Liver (tissue), 9 donors: ENCODE measurements around the gene BZW2. TPM values are rescaled to one million over a fixed set of nuclear protein-coding genes. Genes with fewer than 3 reads are reported as not detected.

Experiments
- DNase-seq: peaks from one replicate; pipeline ENCODE4 v3.0.0-alpha.2; 2017; ENCODE audit warnings: low spot score
- H3K27ac ChIP-seq, 2 donors: one replicate each; pipeline ENCODE4 v1.7.0; 2013; ENCODE audit warnings: inconsistent platforms in 2 of 2, low read length in 2 of 2, control low read depth in 1 of 2, low read depth in 1 of 2, mild to moderate bottlenecking in 1 of 2
- H3K27me3 ChIP-seq, 4 donors: one replicate each; pipeline versions ENCODE4 v1.6.1 to v1.7.0; 2013; ENCODE audit warnings: low read length in 3 of 4, inconsistent platforms in 1 of 4, mild to moderate bottlenecking in 1 of 4, moderate library complexity in 1 of 4; ENCODE audit not compliant: control insufficient read depth in 4 of 4, insufficient read depth in 4 of 4
- H3K36me3 ChIP-seq, 4 donors: one replicate each; pipeline versions ENCODE4 v1.6.1 to v1.7.0; 2013; ENCODE audit warnings: low read length in 3 of 4, mild to moderate bottlenecking in 3 of 4, low read depth in 1 of 4, moderate library complexity in 1 of 4; ENCODE audit not compliant: control insufficient read depth in 4 of 4, insufficient read depth in 3 of 4
- H3K4me1 ChIP-seq, 4 donors: one replicate each; pipeline versions ENCODE4 v1.6.1 to v1.7.0; 2013; ENCODE audit warnings: low read length in 3 of 4, mild to moderate bottlenecking in 3 of 4, moderate library complexity in 1 of 4; ENCODE audit not compliant: control insufficient read depth in 4 of 4, insufficient read depth in 4 of 4
- H3K4me3 ChIP-seq, 3 donors: one replicate each; pipeline versions ENCODE4 v1.6.1 to v1.7.0; 2013; ENCODE audit warnings: low read length in 3 of 3, control low read depth in 1 of 3, low read depth in 1 of 3, mild to moderate bottlenecking in 1 of 3
- H3K9ac ChIP-seq, 2 donors: one replicate each; pipeline ENCODE4 v1.7.0; 2013; ENCODE audit warnings: low read length in 2 of 2, mild to moderate bottlenecking in 2 of 2, moderate library complexity in 2 of 2, control low read depth in 1 of 2, low read depth in 1 of 2
- H3K9me3 ChIP-seq, 4 donors: one replicate each; pipeline versions ENCODE4 v1.6.1 to v1.7.0; 2013; ENCODE audit warnings: low read length in 3 of 4; ENCODE audit not compliant: control insufficient read depth in 4 of 4
- ATF3 ChIP-seq: IDR thresholded peaks from 2 replicates; pipeline ENCODE4 v1.6.1; 2016; ENCODE audit warnings: antibody characterized with exemption
- EGR1 ChIP-seq, 2 donors: IDR thresholded peaks; 2 replicates each; pipeline ENCODE4 v1.6.1; 2016 to 2018; ENCODE audit warnings: antibody characterized with exemption in 2 of 2, low read depth in 2 of 2
- FOXA1 ChIP-seq: IDR thresholded peaks from 2 replicates; pipeline ENCODE4 v1.6.1; 2016; ENCODE audit warnings: antibody characterized with exemption
- FOXA2 ChIP-seq: IDR thresholded peaks from 2 replicates; pipeline ENCODE4 v1.6.1; 2016; ENCODE audit warnings: antibody characterized with exemption
- GABPA ChIP-seq, 2 donors: IDR thresholded peaks in 1 of 2; conservative IDR thresholded peaks in 1 of 2; 2 replicates each; pipeline ENCODE4 v1.6.1; 2016; ENCODE audit warnings: antibody characterized with exemption in 2 of 2, mild to moderate bottlenecking in 1 of 2, moderate library complexity in 1 of 2
- HNF4A ChIP-seq, 2 donors: conservative IDR thresholded peaks; 2 replicates each; pipeline ENCODE4 v1.6.1; 2016; ENCODE audit warnings: antibody characterized with exemption in 2 of 2, mild to moderate bottlenecking in 2 of 2
- HNF4G ChIP-seq: IDR thresholded peaks from 2 replicates; pipeline ENCODE4 v1.6.1; 2016; ENCODE audit warnings: antibody characterized with exemption
- JUND ChIP-seq, 2 donors: IDR thresholded peaks; 2 replicates each; pipeline ENCODE4 v1.6.1; 2016; ENCODE audit warnings: antibody characterized with exemption in 2 of 2
- MAX ChIP-seq: IDR thresholded peaks from 2 replicates; pipeline ENCODE4 v1.6.1; 2016; ENCODE audit warnings: antibody characterized with exemption
- NR2F2 ChIP-seq: IDR thresholded peaks from 2 replicates; pipeline ENCODE4 v1.6.1; 2016; ENCODE audit warnings: antibody characterized with exemption
- RAD21 ChIP-seq, 2 donors: IDR thresholded peaks; 2 replicates each; pipeline ENCODE4 v1.6.1; 2016; ENCODE audit warnings: antibody characterized with exemption in 2 of 2, mild to moderate bottlenecking in 2 of 2
- REST ChIP-seq: IDR thresholded peaks from 2 replicates; pipeline ENCODE4 v1.6.1; 2016; ENCODE audit warnings: antibody characterized with exemption, mild to moderate bottlenecking
- RXRA ChIP-seq, 2 donors: IDR thresholded peaks; 2 replicates each; pipeline ENCODE4 v1.6.1; 2017 to 2018; ENCODE audit warnings: antibody characterized with exemption in 2 of 2, mild to moderate bottlenecking in 1 of 2
- SP1 ChIP-seq: IDR thresholded peaks from 2 replicates; pipeline ENCODE4 v1.6.1; 2018; ENCODE audit warnings: antibody characterized with exemption, mild to moderate bottlenecking
- TAF1 ChIP-seq: conservative IDR thresholded peaks from 2 replicates; pipeline ENCODE4 v1.6.1; 2016; ENCODE audit warnings: antibody characterized with exemption, mild to moderate bottlenecking
- YY1 ChIP-seq: IDR thresholded peaks from 2 replicates; pipeline ENCODE4 v1.6.1; 2016; ENCODE audit warnings: antibody characterized with exemption, mild to moderate bottlenecking
- ZBTB33 ChIP-seq: IDR thresholded peaks from 2 replicates; pipeline ENCODE4 v1.6.1; 2016; ENCODE audit warnings: antibody characterized with exemption
- WGBS: extraction: QIAGEN DNeasy Blood & Tissue Kit; methylation state at CpG from one replicate; pipeline ENCODE4 v1.1.7; 2013; 5-methylcytosine and 5-hydroxymethylcytosine counted together
- polyA plus RNA-seq, 2 donors: library from polyadenylated mRNA; stranded (reverse) in 1 of 2; unstranded in 1 of 2; fragments of 200-250 nt in 1 of 2; fragments of >200 nt in 1 of 2; fragmentation: Nextera tagmentation in 1 of 2; extraction: Ambion mirVana in 1 of 2; gene quantifications; one replicate each; pipeline versions ENCODE4 v1.2.1 to v1.2.3, GENCODE V29; 2013 to 2015
- total RNA-seq, 2 donors: library from RNA; depleted of rRNA; stranded (reverse); fragments of >200 nt; gene quantifications; one replicate each; pipeline ENCODE4 v1.2.3, GENCODE V29; 2014
- donor health status: healthy.
- donor health status: healthy.
- donor health status: healthy.
- donor health status: healthy.
- donor health status: healthy.

Gene BZW2
- total and polyA plus RNA-seq, 4 donors: 10.9 to 18.6 (median 13.1) TPM

DNA sequence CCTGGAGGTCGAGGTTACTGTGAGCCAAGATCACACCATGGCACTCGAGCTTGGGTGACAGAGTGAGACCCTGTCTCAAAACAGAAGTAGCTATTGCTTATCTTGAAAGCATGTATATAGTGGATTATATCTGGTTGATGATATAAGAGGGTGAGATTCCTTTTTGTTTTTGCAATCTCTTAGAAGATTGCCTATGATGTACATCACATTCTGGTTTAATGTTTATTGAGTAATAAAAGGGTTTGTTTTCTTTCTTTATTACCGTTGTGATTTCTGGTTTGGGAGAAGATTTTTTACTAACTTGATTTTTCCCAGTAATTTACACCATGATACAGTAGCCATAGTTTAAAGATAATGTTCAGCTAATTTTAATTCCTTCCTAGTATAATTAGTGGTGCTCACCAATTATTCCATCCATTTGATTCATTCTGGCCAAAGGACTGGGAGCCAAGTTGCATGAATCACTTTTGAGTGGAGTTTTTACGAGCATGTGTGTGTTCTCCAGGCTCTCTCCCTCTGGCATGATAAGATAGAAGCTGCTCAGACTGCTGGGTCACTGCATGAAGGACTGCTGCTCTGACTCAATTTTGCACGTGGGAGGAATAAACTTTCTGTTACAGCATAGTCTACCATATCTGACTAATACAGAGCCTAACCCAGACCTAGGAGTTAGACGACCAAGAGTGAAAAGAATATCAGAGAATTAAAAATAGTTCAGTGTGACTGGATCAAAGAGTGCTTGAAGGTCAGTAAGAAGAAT is 94.1 kb downstream of the BZW2 start:
- DNase-seq: no peak
- no peak overlapping the region for H3K27ac ChIP-seq
- WGBS: 58% methylated on average over 6 of the region's 6 CpGs
- no peak overlapping the region for H3K4me3 ChIP-seq
- H3K9me3 ChIP-seq: no peaks in the 10 kb centered on the region
- no peaks in the 10 kb centered on the region for H3K36me3 ChIP-seq
- no peak overlapping the region for H3K9ac ChIP-seq
- no peaks in the 10 kb centered on the region for H3K4me1 ChIP-seq
- peak in 1 of 2 donors; percentile 20 for TF ChIP-seq JUND (IDR thresholded peaks at IDR 0.05)
- TF ChIP-seq RXRA (IDR thresholded peaks at IDR 0.05): no peak
- peak; percentile 37 for TF ChIP-seq NR2F2
- no peak for TF ChIP-seq MAX
- H3K27me3 ChIP-seq: no peaks in the 10 kb centered on the region

DNA sequence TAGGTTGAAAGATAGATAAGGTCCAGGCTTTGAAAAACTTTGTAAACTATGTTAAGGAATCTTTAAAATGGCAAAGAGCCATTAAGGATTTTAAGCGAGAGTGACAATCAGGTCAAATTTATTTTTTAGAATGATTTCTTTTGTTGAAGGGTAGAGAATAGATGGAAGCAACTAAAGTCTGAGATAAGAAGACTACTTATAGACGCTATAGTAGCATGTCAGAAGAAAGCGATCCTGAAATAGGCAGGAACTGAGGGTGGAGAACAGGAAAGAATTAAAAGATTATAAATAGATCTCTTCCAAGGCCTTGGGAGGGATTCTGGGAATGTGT is 94.6 kb downstream of the BZW2 start:
- Histone ChIP-seq H3K27ac (no peak overlapping the region), H3K36me3 (no peaks in the 10 kb centered on the region), H3K27me3 (no peaks in the 10 kb centered on the region), H3K4me1 (no peaks in the 10 kb centered on the region), H3K9me3 (no peaks in the 10 kb centered on the region), H3K9ac (no peak overlapping the region), H3K4me3 (no peak overlapping the region)
- TF ChIP-seq FOXA2 (no peak), FOXA1 (no peak), GABPA (IDR thresholded peaks at IDR 0.05 in 1 of 2, conservative IDR thresholded peaks at IDR 0.05 in 1 of 2) (no peak), YY1 (no peak), SP1 (no peak), NR2F2 (no peak), RAD21 (IDR thresholded peaks at IDR 0.05) (no peak)
- WGBS: 86% methylated on average over 3 of the region's 3 CpGs
- no peak for DNase-seq

- TF ChIP-seq EGR1 (IDR thresholded peaks at IDR 0.05; ENCODE audit: low read depth in 2 of 2): no peak
- no peak for TF ChIP-seq FOXA2
- H3K4me3 ChIP-seq: no peak overlapping the region
- no peak overlapping the region for H3K27ac ChIP-seq
- H3K9me3 ChIP-seq: no peaks in the 10 kb centered on the region
- WGBS: 93% methylated on average over 1 of the region's 1 CpG
- no peaks in the 10 kb centered on the region for H3K36me3 ChIP-seq
- H3K4me1 ChIP-seq: no peaks in the 10 kb centered on the region
- no peak overlapping the region for H3K9ac ChIP-seq
- no peaks in the 10 kb centered on the region for H3K27me3 ChIP-seq
- no peak for DNase-seq
These were observed 95.0 kb downstream of the BZW2 start for GRCh38 chr7:16740996-16741395.

DNA sequence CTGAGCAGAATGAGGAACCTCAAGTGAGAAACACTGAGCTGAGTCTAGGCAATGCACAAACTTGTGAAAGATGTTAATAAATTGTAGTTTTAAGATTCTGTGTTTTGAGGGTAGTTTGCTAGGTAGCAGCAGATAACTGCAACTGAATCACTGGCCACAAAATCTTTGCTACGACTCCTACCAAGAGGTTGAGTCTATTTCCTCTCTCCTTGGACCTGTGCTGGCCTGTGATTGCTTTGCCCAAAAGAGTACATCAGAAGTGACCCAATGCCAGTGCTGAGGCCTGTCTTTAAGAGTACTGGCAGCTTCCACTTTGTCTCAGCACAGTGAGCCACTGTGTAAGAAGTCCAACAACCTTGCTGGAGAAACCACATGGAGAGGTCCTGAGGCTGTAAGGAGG is 95.7 kb downstream of the BZW2 start:
- Histone ChIP-seq H3K27ac (no peak overlapping the region), H3K4me1 (no peaks in the 10 kb centered on the region), H3K27me3 (no peaks in the 10 kb centered on the region), H3K9ac (no peak overlapping the region), H3K4me3 (no peak overlapping the region), H3K9me3 (no peaks in the 10 kb centered on the region), H3K36me3 (no peaks in the 10 kb centered on the region)
- no peak for DNase-seq
- 93% methylated on average over 1 of the region's 1 CpG for WGBS
- no peak for TF ChIP-seq ZBTB33
- no peak for TF ChIP-seq FOXA2
- no peak for TF ChIP-seq ATF3
- no peak for TF ChIP-seq REST
- no peak for TF ChIP-seq HNF4G
- no peak for TF ChIP-seq HNF4A (conservative IDR thresholded peaks at IDR 0.05)
- TF ChIP-seq RXRA (IDR thresholded peaks at IDR 0.05): no peak
- no peak for TF ChIP-seq TAF1
- no peak for TF ChIP-seq NR2F2
- no peak for TF ChIP-seq SP1
- TF ChIP-seq GABPA (IDR thresholded peaks at IDR 0.05 in 1 of 2, conservative IDR thresholded peaks at IDR 0.05 in 1 of 2): no peak
